Measurements from ENCODE around the gene MROH9.
A peak's percentile ranks its signal among the peaks of the same experiment; 100 is the strongest.

Gene MROH9, protein sequence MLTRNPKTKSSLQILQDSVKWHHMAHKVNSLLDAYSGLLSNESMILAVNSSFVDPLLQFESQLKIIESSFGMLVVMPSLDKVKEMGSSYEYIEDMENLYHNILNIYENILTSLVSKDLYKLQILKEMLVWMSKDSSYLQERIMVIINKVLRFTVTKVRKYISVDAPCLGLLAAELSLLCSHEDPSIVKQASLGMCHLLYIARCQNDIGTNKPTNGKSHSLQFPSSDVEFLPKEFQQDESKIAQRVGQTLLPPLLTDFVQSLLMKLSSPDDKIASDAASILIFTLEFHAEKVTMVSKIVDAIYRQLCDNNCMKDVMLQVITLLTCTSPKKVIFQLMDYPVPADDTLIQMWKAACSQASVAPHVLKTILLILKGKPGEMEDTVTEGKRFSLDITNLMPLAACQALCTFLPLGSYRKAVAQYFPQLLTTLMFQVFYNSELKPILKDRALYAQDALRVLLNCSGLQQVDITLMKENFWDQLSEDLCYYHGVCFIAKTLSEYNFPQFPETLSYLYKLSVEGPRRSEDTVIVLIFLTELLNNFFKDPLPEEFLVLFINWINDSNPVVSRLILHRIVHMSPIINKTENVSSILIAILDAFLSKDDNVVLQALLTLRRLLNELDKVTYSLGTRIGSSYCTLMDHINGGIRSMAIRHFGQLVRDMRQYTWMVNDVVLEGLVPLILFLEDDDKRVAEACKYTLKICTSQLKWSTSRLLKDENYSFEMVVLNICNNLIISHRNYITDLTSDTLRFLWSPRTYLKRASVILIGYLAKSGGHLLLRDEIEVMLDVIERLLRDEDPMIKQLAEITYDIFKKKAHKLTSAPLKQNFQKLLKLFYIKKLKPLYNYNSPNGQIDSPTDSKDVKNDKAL

GRCh38 chr1:170935231-170935630 lies at the start of gene MROH9:
TSS of gene MROH9 (plus strand) at chr1:170935534. CDS start at chr1:170945557, 10,023 bp downstream.
- H3K27ac ChIP-seq: peak within 1 kb of the TSS; percentile 10; the same call in 1 of the 2 replicates
- TF ChIP-seq, protein P1, sequence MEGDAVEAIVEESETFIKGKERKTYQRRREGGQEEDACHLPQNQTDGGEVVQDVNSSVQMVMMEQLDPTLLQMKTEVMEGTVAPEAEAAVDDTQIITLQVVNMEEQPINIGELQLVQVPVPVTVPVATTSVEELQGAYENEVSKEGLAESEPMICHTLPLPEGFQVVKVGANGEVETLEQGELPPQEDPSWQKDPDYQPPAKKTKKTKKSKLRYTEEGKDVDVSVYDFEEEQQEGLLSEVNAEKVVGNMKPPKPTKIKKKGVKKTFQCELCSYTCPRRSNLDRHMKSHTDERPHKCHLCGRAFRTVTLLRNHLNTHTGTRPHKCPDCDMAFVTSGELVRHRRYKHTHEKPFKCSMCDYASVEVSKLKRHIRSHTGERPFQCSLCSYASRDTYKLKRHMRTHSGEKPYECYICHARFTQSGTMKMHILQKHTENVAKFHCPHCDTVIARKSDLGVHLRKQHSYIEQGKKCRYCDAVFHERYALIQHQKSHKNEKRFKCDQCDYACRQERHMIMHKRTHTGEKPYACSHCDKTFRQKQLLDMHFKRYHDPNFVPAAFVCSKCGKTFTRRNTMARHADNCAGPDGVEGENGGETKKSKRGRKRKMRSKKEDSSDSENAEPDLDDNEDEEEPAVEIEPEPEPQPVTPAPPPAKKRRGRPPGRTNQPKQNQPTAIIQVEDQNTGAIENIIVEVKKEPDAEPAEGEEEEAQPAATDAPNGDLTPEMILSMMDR (conservative IDR thresholded peaks at IDR 0.05): no peak

GRCh38 chr1:170885551-170885950 lies 49.8 kb upstream of the MROH9 start:
- TF ChIP-seq, protein P1 (conservative IDR thresholded peaks at IDR 0.05): no peak
- no peak overlapping the region for H3K27ac ChIP-seq

DNA sequence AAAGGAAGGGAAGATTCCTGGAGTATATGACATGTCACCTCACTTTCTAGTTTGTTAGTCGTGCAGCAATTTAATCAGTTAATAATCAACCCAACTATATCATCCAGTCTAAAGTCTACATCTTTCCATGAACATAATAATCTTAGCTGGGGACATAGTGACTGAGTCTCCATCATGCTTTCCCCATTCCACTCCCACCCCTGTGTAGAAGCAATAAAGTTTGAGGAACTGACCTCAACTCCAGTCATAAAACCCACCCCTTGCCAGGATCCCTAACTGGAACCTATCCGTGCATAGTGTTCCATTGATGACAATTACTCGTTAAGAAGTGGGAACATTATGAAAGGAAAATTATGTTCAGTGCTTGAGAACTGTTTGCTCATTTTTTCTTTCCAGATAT lies 48.9 kb upstream of the MROH9 start:
- TF ChIP-seq, protein P1 (conservative IDR thresholded peaks at IDR 0.05): no peak
- no peak overlapping the region for H3K27ac ChIP-seq

DNA sequence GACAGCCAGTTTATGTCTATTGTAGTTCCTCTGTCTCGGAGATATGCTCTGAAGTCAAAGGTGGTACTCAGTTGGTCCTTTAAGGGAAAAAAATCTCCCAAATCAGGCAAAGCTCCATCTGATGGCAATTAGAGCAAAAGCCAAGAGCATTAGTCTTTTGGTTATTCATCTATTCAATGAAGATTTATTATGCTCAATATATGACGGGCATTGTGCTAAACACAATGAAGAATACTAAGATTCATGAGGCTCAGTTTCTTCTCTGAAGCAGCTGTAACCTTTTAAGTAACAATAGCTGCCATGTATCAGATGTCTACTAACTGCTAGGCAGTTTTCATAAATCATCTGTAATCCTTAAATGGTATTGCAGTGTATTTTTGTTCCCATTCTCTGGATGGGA lies 47.6 kb upstream of the MROH9 start:
- TF ChIP-seq, protein P1 (conservative IDR thresholded peaks at IDR 0.05): no peak

DNA sequence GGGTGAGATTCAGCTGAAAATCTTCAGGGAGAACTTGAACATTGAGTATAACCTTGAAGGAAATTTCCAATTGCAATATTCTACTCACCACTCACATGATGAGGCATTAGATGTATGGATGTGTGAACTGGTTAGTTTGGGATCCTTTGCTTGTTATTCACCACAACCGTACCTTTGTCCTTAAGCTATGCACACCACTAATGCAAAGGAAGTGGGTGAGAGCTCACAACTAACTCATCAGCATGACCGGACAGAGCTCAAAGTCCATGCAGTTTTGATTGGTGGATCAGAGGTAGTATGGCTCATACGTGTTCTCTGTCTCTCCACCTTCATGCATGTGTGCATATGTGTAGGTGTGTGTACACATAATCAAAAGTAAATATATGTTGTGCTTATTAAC lies 43.5 kb upstream of the MROH9 start:
- H3K27ac ChIP-seq: no peak overlapping the region
- TF ChIP-seq, protein P1 (conservative IDR thresholded peaks at IDR 0.05): no peak

More for the DNA sequence above, 47.6 kb upstream of the MROH9 start:
- H3K27ac ChIP-seq: no peak overlapping the region

GRCh38 chr1:170893655-170894297 lies 41.6 kb upstream of the MROH9 start:
- H3K27ac ChIP-seq: no peak overlapping the region
- TF ChIP-seq, protein P1 (conservative IDR thresholded peaks at IDR 0.05): no peak

DNA sequence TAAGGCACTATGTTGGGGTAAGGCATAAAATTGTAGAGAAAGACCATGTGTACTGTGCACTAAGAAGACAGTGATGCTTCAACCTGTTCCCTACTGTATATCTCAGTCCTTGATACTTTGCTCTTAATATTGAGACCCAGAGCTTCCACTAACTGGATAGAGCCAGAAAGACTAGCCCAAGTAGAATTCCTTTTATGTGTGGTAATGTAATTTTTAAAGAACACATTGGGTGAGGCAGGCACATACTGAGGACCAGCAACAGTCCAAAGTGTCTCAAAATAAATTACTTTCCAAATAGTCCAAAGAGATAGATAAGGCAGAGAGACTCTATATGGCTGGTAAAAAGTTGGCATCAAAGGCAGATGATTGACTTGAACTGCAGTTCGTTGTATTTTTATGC lies 31.4 kb upstream of the MROH9 start:
- no peak overlapping the region for H3K27ac ChIP-seq
- TF ChIP-seq, protein P1 (conservative IDR thresholded peaks at IDR 0.05): no peak

Measured in VCaP (cell line).